GM19238 (cell line): Measurements from ENCODE around the gene TMEM59.
"Not testable (repeated sequence)": the region's sequence is repeated elsewhere in the genome, so short reads cannot be mapped to it uniquely, and the experiment has no call there.

Experiments
- DNase-seq: peaks from one replicate; pipeline ENCODE4 v3.0.0; 2011; ENCODE audit warnings: low spot score; ENCODE audit not compliant: insufficient read length

TMEM59 gene

GRCh38 chr1:54053745-54054437, 887 bp upstream of the TMEM59 start:
- no peak for DNase-seq

GRCh38 chr1:54052431-54052933, 522 bp downstream of the TMEM59 start:
- DNase-seq, result no peak

- no peak for DNase-seq
Measured at GRCh38 chr1:54051933-54052430, 1.0 kb downstream of the TMEM59 start.

- DNase-seq, result not testable (repeated sequence)
Measured at GRCh38 chr1:54050435-54050834, 2.6 kb downstream of the TMEM59 start.

GRCh38 chr1:54047384-54048305, 5.4 kb downstream of the TMEM59 start:
- DNase-seq, result no peak

GRCh38 chr1:54046671-54047383, 6.2 kb downstream of the TMEM59 start:
- DNase-seq, result no peak

- no peak for DNase-seq
Measured at GRCh38 chr1:54045496-54045895, 7.5 kb downstream of the TMEM59 start.

- DNase-seq, result no peak
Measured at GRCh38 chr1:54041806-54042205, 11.2 kb downstream of the TMEM59 start.

- no peak for DNase-seq
Measured at GRCh38 chr1:54037476-54037875, 15.5 kb downstream of the TMEM59 start.

GRCh38 chr1:54028306-54029251, 24.4 kb downstream of the TMEM59 start:
- DNase-seq, result no peak

GRCh38 chr1:54027848-54028247, 25.2 kb downstream of the TMEM59 start:
- DNase-seq, result no peak

- DNase-seq, result not testable (repeated sequence)
Measured at GRCh38 chr1:54024811-54025210, 28.2 kb downstream of the TMEM59 start.

GRCh38 chr1:54024358-54024757, 28.6 kb downstream of the TMEM59 start:
- DNase-seq, result no peak

- not testable (repeated sequence) for DNase-seq
Measured at GRCh38 chr1:54019562-54020176, 33.3 kb downstream of the TMEM59 start.

GRCh38 chr1:54018635-54019034, 34.4 kb downstream of the TMEM59 start:
- no peak for DNase-seq

- no peak for DNase-seq
Measured at GRCh38 chr1:54017979-54018378, 35.0 kb downstream of the TMEM59 start, which contains the start of gene LDLRAD1. Gene LDLRAD1, minus strand, starts transcription at chr1:54018186. Its CDS starts 74 bp downstream, at chr1:54018112.

GRCh38 chr1:54016343-54017282, 36.4 kb downstream of the TMEM59 start:
- no peak for DNase-seq

GRCh38 chr1:54014009-54014629, 38.9 kb downstream of the TMEM59 start:
- no peak for DNase-seq
